GM18858 (cell line): ENCODE measurements around the gene DHX58.

Experiments
- ATAC-seq: cut with Tn5 transposase; IDR thresholded peaks from one replicate; pipeline ENCODE4 v1.9.1; 2021; ENCODE audit not compliant: unreplicated experiment

DHX58 gene

DNA sequence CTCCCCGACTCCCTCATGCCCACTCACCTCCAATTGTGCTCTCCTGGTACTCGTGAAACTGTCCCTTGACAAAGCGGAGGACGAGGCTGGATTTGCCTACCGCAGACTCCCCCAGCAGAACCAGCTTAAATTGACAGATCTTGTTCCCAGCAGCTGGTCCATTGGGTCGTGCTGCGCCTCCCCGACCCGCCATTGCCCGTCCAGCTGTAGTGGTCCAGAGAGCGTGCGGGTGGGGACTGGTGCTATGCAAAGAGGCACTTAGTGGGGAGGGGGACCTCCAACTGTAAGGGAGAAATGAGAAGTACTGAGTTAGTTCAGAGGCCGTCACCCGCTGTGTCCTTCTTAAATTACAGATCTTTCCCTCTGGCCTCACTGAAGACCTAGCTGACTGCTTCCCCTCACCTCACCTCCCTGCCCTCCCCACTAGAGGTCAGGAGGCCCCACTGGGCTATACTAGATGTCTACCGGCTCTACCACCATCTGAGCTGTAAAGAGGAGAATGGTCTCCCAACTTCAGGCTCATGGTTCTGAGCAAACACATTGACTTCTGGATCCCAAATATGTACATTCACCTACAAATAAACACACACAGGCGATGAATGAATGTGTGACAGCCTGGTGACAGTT, 17.9 kb upstream of the DHX58 start:
- no peak for ATAC-seq

DNA sequence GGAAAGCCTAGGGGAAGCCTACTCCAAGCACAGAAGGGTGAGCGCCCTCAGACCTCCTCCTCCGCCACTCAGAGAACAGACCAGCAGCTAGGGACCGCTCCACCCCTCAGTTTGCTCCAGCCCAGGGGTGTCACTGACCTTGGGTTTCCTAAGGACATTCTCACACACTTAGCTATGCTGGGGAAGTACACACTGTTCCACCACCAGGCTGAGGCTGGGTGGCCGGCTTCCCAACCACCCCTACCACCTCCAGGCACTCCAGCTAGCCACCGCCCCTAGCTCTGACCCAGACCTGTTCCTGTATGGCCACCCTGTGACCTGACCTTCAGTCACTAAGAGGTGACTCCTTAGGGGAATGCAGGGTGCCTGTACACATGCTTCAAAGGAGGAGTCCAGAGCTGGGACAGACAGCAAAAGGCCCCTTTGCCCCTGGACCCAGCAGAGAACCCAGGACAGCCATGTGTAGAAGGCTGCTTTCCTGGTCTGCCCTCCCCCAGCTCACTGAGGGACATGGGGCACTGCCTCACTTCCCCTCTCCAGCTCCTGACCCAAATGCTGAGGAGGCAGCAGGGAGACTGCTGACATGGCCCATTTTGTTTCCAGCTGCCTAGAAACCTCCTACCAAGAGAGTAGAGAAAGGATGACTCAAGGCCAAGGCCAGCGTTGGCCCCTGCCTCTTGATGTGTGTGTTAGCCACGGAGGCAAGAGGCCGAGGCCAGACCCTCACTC, 16.8 kb upstream of the DHX58 start:
- ATAC-seq, result no peak

DNA sequence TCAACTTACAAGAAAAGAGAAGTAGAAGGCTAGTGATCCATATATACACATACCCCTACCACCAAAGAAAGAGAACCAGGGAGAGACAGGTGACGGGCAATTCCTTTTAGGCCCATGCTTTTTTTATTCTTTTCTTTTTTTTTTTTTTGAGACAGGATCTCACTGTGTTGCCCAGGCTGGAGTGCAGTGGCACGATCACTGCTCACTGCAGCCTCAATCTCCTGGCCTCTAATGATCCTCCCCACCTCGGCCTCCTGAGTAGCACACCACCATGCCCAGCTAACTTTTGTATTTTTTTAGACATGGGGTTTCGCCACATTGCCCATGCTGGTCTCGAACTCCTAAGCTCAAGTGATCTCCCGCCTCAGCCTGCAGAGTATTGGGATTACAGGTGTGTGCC, 14.9 kb upstream of the DHX58 start:
- ATAC-seq, result no peak

DNA sequence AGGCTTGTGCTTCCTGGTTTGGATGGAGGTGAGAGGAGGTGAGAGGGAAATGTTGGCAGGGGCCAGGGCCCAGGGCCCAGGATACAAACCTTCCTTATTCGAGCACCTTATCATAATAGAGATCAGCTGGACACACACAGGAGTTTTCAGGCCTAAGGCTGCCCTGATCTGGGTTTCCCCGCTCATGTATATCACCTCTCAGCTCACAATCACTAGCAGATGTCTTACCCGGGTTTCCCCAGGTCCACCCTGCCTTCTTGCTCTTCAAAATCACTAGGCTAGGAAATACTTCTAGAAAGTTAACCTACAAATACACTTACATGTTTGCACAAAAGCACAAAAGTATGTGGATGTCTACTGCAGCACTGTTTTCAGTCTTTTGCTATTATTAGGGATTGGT, 14.3 kb upstream of the DHX58 start:
- ATAC-seq, result no peak

DNA sequence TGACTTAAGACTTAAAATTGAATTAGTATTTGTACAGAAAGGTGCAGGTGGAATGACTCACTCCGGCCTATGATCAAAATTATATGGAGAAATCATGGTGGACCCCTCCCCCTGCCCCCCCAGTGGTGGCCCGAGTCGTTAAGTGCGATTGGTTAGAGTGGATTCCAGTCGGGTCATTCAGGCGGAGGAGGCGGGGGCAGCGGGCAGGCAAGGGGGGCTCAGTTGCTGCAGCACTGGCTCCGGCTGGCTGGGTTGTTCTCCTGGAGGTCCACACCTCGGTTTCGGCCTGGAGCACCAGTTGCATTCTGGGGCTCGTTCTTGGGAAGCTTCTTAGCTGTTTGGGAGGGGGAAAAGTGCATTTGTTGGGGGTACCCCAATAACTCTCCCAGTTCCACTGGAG, 13.1 kb upstream of the DHX58 start:
- ATAC-seq, result no peak

DNA sequence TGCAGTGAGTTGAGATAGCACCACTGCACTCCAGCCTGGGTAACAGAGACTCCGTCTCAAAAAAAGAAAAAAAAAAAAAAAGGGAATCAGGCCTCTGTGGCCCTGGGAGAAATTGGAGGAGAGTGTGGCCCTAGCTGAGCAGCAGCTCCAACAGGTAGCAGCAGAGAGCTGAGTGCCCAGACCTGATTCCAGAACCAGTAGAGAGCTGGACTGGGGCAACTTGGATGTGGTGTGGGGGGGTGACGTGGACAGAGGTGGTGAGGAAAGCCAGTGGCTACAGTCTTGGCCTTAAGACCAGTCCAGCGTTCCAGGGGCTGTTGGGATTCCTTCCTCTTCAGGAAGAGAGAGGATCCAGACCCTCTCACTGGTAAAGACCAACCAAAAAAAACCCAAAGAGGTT, 11.7 kb upstream of the DHX58 start:
- ATAC-seq, result no peak

DNA sequence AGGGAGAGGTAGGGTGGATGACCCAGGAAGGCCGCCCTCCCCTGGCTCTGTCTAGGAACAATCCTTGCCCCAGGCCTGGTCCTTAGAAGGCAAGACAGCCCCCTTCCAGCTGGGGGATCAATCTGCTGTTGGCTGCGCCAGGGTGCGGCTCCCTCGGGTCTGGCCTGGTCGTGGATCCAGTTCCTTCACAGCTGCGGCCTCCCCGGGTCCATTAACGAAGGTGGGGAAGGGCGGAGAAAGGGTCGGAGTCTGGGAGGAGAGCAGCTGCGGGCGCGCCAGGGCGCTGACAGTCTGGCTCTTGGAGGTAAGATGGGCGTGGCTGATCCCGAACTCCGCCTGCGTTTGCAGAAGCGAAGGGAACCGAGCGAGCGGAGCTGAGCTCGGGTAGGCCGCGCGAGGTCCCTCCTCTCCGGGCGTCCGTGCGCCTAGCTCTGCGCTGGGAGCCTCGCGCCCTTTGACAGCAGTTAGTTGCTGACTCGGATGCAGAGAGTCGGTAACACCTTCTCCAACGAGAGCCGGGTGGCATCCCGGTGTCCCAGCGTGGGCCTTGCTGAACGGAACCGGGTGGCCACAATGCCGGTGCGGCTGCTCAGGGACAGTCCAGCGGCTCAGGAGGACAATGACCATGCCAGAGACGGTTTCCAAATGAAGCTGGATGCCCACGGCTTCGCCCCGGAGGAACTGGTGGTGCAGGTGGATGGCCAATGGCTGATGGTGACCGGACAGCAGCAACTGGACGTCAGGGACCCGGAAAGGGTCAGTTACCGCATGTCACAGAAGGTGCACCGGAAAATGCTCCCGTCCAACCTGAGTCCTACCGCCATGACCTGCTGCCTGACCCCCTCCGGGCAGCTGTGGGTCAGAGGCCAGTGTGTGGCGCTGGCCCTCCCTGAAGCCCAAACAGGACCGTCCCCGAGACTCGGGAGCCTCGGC, 10.1 kb upstream of the DHX58 start, which contains the start of gene HSPB9:
Gene HSPB9 (plus strand): TSS at position 434 of the 933 bp plus-strand sequence. CDS start 47 bp downstream, at position 481.
- ATAC-seq, result no peak

DNA sequence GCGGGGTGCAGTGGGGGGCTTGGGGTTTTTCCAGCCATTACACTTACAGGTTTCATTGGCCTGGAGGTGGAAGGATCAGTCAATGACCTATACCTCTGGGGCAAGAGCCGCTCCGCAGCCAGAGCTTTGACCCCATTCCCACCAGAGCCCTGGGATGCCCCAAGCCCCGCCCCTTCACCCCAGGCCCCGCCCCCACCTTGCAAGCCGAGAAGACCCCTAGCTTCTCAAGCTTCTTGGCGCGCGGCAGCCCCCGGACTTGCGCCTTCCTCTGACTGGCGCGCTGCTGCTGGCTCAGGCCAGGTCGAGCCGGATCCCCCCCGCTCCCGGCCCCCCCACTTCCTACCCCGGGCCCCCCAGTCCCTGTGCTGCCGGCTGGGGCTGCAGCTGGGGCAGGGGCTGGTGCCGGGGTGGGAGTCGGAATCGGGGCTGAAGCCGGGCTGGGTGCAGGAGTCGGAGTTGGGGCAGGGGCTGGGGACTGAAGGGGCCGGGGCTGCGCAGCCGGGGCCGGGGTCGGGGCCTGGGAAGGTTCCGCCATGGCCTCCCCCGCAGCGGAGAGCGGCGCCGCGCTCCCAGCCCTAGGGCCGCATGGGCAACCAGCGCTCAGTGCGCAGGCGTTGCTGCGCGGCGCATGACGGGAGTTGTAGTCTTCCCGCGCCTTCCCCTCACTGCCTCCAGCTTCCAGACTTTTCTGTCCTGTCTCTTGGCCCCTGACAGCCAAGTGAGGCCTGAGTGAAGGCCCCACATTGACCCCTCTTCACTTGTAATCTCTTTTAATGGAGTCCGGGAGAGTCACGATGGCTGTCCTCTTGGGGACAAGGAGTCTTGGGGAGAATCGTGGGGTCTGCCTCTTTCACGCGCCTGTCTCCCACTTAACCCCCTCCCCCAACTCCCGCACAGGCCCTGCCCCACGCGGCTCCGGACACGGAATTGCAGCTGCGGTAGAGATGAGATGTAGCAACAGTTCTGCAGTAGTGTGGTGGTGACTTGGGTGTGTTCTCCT, 8.6 kb upstream of the DHX58 start, which contains the start of gene KAT2A:
Gene KAT2A (minus strand): TSS at position 598 of the 1,000 bp plus-strand sequence. CDS start 63 bp downstream, at position 535.
- no peak for ATAC-seq

DNA sequence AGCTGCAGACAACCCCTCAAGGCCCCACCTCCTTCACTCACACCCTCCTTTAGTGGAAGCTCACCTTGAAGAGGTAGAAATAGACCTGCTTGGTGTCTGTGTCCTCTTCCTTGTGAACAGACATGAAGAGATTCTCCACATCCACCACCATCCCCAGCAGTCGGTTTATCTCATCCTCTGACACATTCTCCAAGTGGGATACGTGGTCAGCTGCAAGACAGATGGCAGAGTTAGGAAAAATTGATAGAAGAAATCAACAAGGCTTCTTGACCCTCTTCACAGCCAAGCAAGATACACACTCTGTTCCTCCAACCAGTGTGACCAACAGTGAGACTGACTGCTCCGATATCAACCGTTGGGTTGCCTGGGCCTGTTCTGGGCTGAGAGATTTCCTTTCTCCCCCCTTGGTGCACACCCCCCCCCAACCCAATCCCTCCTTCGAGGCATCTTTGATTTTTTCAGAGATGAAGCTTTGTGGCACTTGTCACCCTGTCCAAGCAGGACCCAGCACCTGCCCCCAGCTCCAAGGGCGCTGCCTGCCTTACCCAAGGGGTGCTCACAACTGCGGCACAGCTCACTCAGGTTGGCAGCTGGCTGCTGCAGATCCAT, 7.8 kb upstream of the DHX58 start:
- ATAC-seq, result no peak

DNA sequence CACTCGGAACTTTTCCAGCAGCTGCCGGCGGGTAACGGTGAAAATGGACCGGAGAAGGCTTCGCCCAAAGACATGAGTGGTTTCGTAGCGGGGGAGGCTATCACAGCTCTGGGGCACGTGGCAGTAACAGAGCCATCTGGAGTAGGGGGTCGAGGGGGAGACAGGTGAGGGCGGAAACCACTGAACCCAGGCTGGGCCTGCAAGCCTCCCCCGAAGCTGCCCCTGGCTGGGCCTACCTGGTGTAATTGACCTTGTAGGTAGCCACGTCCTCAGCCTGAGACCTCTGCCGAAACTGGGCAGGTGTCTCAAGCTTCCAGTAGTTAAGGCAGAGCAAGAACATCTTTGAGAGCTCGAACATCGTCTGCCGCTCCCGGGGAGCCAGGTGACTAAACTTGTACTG, 6.8 kb upstream of the DHX58 start:
- no peak for ATAC-seq

DNA sequence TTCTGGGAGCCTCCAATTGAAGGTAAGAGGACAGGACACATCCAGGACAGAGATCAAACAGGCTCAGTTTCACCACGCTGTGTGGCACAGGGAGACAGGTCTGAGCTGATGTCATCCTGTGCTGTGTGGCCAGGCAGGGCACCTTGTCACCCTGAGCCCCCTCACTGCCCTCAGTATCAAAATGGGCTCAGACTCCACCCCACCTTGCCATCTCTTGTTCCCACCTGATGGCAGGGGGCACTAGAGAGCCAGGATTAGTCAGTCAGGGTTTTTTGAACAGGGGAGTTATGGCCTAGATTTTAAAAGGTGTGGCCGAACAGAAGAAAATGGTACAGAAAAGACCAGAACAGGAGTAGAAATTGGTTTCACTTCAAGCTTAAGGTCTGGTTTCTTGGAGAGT, 6.0 kb upstream of the DHX58 start:
- no peak for ATAC-seq

DNA sequence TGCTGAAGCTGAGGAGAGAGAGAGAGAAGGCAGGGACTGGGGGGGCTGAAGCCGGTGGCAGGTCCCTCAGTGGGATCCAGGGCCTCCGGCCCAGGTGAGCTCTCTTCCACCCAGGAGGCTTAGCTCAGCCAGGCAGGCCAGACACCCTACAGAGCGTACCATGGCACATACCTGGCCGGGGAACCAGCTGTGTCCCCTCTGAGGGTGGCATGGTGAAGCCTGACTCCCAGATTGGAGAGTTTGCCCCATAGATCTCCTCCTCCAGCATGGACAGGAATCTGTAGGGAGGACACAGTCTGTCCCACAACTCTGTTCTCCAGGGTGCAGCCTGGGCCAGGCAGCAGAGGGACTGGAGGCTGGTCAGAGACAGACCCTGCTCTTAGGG, 5.6 kb upstream of the DHX58 start:
- no peak for ATAC-seq

DNA sequence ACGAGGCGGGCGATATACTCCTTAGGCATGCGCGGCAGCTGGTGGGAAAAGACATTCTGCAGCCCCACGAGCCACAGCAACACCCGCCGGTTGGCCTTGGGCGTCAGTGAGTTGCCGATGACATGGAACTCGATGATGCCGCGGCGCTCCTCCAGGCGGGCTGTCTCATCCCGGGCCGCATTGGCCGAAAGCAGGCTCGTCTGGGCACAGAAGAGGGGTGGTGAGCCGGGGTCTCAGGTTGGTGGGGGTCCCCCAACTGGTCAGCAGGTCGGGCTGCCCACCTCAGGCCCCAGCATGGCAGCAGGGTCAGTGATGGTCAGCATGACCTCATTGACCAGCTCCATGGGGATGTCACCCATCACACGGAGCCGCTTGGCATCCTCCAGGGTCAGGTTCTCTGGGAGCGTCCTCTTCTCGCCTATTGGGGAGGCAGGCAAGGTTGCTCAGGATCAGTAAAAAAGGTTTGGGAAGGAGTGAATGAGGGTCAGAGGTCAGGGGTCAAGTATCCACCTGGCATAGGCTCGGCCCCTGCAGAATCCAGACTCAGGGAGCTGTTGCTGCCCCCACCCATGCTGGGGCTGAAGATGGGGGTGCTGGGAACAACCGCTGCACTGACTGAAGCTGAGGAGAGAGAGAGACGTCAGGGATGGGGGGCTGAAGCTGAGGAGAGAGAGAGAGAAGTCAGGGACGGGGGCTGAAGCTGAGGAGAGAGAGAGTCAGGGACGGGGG, 5.0 kb upstream of the DHX58 start:
- no peak for ATAC-seq

DNA sequence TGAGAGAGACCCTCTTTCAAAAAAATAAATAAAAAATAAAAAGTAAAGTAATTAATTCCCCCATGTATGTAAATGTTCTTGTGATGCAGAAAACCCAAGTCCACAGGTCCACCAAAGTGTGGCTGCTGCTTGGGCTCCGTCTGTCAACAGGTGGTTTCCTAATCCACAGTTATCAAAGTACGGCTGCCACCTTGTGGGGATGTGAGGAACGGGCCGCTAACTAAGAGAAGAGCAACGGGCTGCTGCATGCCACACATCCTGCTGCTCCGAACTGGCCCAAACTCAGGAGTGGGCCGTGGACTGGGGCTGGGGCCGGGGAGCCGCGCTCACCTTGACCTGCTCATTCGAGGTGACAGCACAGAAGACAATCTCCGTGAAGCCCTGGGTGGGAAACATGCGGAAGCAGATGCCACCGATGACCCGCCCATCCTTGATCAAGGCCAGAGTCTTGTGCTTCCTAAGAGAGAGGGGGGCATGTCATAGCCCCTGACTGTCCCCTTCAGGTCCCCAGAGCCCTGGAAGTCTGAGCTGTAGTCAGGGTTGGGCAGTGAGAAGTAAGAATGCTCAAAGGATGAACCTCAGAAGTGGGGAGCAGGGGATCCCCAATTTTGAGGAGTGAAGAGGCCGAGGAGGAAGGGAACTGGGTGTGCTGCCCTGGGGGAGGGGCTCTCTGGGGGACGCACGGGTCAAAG, 4.3 kb upstream of the DHX58 start:
- no peak for ATAC-seq

DNA sequence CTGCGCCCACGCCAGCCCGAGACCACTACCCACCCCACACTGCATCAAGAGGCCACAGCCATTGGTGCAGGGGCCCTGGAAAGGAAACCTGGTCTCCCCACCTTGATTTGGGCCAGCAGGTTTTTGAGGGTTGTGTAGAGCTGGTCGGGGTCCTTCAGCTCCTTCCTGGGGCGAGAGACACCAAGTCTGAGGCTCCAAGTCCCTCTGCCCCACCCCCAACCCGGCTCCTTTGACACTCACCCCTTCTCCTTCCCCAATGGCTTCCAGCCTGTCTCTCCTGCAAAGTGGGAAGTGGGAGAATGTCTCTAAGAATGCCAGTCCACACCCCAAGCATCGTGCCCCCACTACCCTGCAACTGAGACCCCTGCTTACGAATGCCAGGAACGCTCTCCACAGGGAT, 1.6 kb upstream of the DHX58 start:
- ATAC-seq, result no peak

DNA sequence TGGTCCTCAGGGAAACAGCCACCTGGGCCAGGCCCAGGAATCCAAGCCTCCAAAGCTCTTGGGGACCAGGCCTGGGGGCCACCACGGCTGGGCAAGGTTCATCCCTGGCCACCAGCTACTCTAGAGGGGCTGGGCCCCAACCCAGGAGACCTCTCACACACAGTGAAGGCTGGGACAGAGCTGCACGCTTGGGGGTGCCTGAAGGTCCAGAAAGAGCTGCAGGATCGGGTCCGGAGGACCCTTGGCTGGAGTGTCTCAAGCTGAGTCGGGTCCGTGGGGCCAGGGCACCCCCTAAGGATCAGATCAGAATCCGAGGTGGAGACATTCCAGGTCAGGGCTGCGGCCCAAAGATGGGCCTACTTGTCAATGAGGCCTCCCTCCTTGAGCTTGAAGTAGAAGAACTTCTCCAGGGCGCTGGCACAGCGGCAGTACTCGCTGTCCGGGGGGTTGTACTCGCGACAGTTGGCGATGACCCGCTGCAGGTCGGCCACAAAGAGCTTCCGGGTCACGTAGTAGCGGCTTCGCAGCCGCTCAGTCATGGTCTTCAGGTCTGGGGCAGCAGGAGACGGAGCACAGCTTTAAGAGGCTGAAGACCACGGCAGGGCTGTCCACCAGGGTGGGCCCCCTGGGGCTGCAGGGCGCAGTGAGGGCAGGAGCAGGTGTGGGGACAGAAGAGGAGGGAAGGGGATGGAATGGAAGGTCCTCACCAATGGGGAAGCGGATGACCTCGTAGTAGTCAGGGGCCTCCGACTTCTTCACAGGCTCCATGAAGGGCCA, 967 bp upstream of the DHX58 start:
- no peak for ATAC-seq

DNA sequence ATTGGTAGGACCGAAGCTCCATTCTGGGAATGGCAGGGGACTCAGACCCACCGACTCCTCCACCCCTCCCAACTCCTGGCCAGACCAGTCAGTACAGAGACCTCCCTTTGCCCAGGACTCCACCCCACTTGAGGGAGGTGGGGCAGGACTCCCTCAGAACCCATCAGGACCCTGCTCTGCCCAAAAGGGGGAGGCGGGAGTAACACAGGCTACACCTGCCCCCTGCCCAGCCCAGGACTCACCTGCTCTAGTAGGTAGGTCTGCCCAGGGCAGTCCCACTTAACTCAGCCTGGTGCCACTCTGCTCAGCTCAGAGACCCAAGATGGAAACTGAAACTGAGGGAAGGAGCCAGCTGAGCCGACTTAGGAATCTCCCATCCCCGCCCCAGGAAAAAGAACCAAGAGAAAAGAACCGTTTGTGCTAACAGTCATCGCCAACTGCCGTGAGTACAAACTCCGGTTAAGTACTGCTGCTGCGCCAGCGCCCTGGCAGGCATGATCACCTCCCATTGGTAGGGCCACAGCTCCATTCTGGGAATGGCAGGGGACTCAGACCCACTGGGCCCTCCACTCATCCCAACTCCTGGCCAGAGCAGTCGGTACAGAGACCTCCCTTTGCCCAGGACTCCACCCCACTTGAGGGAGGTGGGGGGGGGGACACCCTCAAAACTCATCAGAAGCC, 503 bp downstream of the DHX58 start:
- ATAC-seq, result no peak
